ENCODE measurements around the gene ZBTB5.
"Not testable (repeated sequence)": the region's sequence is repeated elsewhere in the genome, so short reads cannot be mapped to it uniquely, and the experiment has no call there.

Gene ZBTB5

GRCh38 chr9:37486256-37486615 is 21.0 kb upstream of the ZBTB5 start:
- DNase-seq = no peak

GRCh38 chr9:37485389-37486255 is 20.4 kb upstream of the ZBTB5 start, which contains the start of gene POLR1E:
TSS of gene POLR1E (plus strand) at chr9:37485948. CDS start at chr9:37486048, 100 bp downstream.
- DNase-seq = peak; percentile 96

GRCh38 chr9:37480759-37481158 is 15.5 kb upstream of the ZBTB5 start:
- no peak for DNase-seq

GRCh38 chr9:37477987-37478619 is 12.9 kb upstream of the ZBTB5 start:
- DNase-seq = not testable (repeated sequence)

- not testable (repeated sequence) for DNase-seq
These were observed 12.2 kb upstream of the ZBTB5 start for GRCh38 chr9:37477443-37477842.

- DNase-seq = no peak
These were observed 11.7 kb upstream of the ZBTB5 start for GRCh38 chr9:37476930-37477329.

- no peak for DNase-seq
These were observed 9.2 kb upstream of the ZBTB5 start for GRCh38 chr9:37474438-37474837.

GRCh38 chr9:37473982-37474381 is 8.7 kb upstream of the ZBTB5 start:
- DNase-seq = not testable (repeated sequence)

- no peak for DNase-seq
These were observed 6.9 kb upstream of the ZBTB5 start for GRCh38 chr9:37471942-37472684.

GRCh38 chr9:37468620-37469019 is 3.4 kb upstream of the ZBTB5 start:
- DNase-seq = no peak

GRCh38 chr9:37467530-37467929 is 2.3 kb upstream of the ZBTB5 start:
- DNase-seq = not testable (repeated sequence)

GRCh38 chr9:37466037-37466709 is 923 bp upstream of the ZBTB5 start:
- peak; percentile 22 for DNase-seq

- peak; percentile 52 for DNase-seq
These were observed 613 bp downstream of the ZBTB5 start for GRCh38 chr9:37464426-37465248.

- DNase-seq = no peak
These were observed 1.2 kb downstream of the ZBTB5 start for GRCh38 chr9:37464006-37464405.

- DNase-seq = no peak
These were observed 8.4 kb downstream of the ZBTB5 start for GRCh38 chr9:37456817-37457216.

GRCh38 chr9:37455884-37456647 is 9.2 kb downstream of the ZBTB5 start:
- no peak for DNase-seq

- no peak for DNase-seq
These were observed 11.0 kb downstream of the ZBTB5 start for GRCh38 chr9:37454238-37454637.

- no peak for DNase-seq
These were observed 11.4 kb downstream of the ZBTB5 start for GRCh38 chr9:37453827-37454226.

- DNase-seq = no peak
These were observed 12.6 kb downstream of the ZBTB5 start for GRCh38 chr9:37452611-37453010.

GRCh38 chr9:37451628-37452027 is 13.6 kb downstream of the ZBTB5 start:
- no peak for DNase-seq
